ENCODE results near the gene SMC5. TPM values are rescaled to one million over a fixed set of nuclear protein-coding genes. Genes with fewer than 3 reads are reported as not detected.
"Not testable (repeated sequence)": the region's sequence is repeated elsewhere in the genome, so short reads cannot be mapped to it uniquely, and the experiment has no call there.

The SMC5 gene
- total and polyA plus RNA-seq, 12 donors: 6.9 to 16.4 (median 12.5) TPM

DNA sequence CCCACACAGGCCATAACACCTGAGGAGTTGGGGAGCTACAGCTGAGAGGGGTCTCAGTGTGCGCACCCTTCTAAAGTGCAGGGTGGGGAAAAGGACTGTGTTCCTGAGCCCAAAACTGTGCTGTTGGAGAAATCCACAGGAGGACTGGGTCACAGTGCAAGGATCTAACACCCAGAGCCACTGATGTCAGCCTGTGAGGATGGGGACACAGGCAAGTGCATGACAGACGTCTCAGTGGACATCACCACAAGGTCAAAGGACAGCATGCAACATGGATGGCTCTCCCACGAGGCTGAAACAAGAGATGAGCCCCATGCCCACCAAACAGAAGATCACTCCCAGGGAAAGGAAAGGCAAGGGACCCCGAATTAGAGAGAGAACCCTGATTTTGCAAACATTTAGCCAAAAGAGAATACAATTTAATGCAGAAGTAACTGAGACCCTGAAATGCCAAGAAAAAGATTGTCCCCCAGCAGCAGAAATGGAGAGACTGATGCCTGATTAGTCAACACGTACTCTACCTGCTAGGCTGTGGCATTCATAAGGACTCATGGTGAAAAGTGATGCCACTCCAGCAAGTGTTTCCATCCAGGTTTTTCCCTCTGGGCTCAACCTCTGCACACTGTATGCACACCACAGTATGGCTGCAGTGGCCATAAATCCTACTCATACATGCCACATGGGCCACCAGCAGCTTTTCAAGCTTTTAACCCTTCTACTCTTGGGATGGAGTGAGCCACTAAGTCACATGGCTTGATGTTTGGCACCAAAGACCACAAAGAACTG lies 141.5 kb downstream of the SMC5 start:
- Histone ChIP-seq H3K4me3 (peak overlapping the region in 1 of 10 donors; percentile 8), H3K36me3 (no peaks in the 10 kb centered on the region), H3K27ac (peak overlapping the region in 9 of 10 donors; percentile 24 to 72 (median 44)), H3K27me3 (no peaks in the 10 kb centered on the region), H3K9me3 (no peaks in the 10 kb centered on the region), H3K4me1 (peaks cover 40 to 100% (median 99%) of the 10 kb centered on the region in 9 donors)
- intact Hi-C loops (cut with DNase I): loop anchor here in 1 of 10 donors (5.0 kb wide), 1 partner anchor 38 kb away; no protein-coding TSS in a partner anchor
- 61 to 64% methylated on average over 5 of the region's 5 CpGs for WGBS, 2 donors
- DNase-seq: no peak
- peak in 1 of 8 donors; percentile 30 for ATAC-seq
- TF ChIP-seq, protein P1, sequence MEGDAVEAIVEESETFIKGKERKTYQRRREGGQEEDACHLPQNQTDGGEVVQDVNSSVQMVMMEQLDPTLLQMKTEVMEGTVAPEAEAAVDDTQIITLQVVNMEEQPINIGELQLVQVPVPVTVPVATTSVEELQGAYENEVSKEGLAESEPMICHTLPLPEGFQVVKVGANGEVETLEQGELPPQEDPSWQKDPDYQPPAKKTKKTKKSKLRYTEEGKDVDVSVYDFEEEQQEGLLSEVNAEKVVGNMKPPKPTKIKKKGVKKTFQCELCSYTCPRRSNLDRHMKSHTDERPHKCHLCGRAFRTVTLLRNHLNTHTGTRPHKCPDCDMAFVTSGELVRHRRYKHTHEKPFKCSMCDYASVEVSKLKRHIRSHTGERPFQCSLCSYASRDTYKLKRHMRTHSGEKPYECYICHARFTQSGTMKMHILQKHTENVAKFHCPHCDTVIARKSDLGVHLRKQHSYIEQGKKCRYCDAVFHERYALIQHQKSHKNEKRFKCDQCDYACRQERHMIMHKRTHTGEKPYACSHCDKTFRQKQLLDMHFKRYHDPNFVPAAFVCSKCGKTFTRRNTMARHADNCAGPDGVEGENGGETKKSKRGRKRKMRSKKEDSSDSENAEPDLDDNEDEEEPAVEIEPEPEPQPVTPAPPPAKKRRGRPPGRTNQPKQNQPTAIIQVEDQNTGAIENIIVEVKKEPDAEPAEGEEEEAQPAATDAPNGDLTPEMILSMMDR (IDR thresholded peaks at IDR 0.05): no peak

DNA sequence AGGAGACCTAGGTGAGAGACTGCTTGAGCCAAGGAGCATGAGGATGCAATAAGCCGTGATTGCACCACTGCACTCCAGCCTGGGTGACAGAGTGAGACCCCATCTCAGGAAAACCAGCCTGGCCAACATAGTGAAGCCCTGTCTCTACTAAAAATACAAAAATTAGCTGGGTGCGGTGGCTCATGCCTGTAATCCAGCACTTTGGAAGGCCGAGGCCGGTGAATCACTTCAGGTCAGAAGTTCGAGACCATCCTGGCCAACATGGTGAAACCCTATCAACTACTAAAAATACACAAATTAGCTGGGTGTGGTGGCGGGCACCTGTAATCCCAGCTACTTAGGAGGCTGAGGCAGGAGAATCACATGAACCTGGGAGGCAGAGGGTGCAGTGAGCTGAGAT lies 142.5 kb downstream of the SMC5 start:
- not testable (repeated sequence) for H3K27me3 ChIP-seq, ATAC-seq, DNase-seq, H3K9me3 ChIP-seq, H3K36me3 ChIP-seq, H3K4me3 ChIP-seq
- WGBS, 2 donors: 93 to 96% methylated on average over 6 of the region's 6 CpGs
- Histone ChIP-seq H3K4me1 (peaks cover 48 to 100% (median 100%) of the 10 kb centered on the region in 9 donors), H3K27ac (peak overlapping the region in 3 of 10 donors; percentile 13 to 77 (median 37))
- intact Hi-C loops (cut with DNase I): loop anchor here in 1 of 10 donors (5.0 kb wide), 1 partner anchor 39 kb away; no protein-coding TSS in a partner anchor

DNA sequence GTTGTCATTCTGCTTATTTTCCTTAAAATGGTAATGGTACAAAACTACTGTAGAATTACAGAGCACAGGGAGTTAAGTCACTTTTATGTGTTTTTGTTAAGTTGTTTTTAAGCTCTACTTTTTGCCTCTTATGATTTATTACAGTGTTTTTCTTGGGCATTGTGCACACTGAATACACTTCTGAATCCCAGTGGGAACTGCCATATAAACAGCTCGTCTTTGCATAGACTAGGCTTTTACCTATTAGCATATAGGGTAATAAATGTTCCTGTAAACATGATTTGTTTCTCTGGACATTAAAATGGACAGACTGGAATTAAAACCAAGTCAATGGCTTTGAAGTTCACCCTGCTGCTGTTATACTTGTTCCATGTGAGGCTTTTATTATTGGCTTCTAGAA lies 143.4 kb downstream of the SMC5 start:
- no peak for ATAC-seq
- no peaks in the 10 kb centered on the region for H3K27me3 ChIP-seq
- intact Hi-C loops (cut with DNase I): loop anchor here in 1 of 10 donors (5.0 kb wide), 1 partner anchor 40 kb away; no protein-coding TSS in a partner anchor
- H3K27ac ChIP-seq: peak overlapping the region in 5 of 10 donors; percentile 24 to 77 (median 65)
- no peak for DNase-seq
- no peak overlapping the region for H3K4me3 ChIP-seq
- H3K36me3 ChIP-seq: no peaks in the 10 kb centered on the region
- H3K9me3 ChIP-seq: no peaks in the 10 kb centered on the region
- 29 to 36% methylated on average over 1 of the region's 1 CpG for WGBS, 2 donors
- TF ChIP-seq, protein P1 (IDR thresholded peaks at IDR 0.05): no peak
- peaks cover 50 to 100% (median 100%) of the 10 kb centered on the region in 9 donors for H3K4me1 ChIP-seq

DNA sequence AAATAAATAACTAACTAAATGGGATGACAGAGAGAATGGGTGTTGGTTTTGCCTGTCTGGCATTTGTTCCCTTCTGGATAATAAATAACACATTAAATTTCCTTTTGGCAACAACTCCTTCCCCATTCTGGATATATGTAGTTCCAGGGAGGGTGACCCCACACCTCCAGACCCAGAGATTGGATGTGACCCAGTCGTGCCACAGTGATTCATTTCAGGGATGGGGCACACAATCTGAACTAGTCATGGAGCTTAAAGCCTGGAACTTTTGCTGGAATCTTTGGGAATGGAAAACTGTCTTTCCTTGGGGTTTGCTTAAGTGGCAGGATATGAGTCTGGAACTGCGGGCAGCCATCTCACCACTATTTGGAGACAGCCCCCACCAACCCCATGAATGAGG lies 144.4 kb downstream of the SMC5 start:
- ATAC-seq: no peak
- intact Hi-C loops (cut with DNase I): loop anchor here in 1 of 10 donors (5.0 kb wide), 1 partner anchor 41 kb away; no protein-coding TSS in a partner anchor
- 48 to 58% methylated on average over 2 of the region's 2 CpGs for WGBS, 2 donors

More for the DNA sequence above, 144.4 kb downstream of the SMC5 start:
- Histone ChIP-seq H3K27me3 (no peaks in the 10 kb centered on the region), H3K27ac (peak overlapping the region in 8 of 10 donors; percentile 38 to 87 (median 64)), H3K36me3 (no peaks in the 10 kb centered on the region), H3K9me3 (no peaks in the 10 kb centered on the region), H3K4me1 (peaks cover 54 to 100% (median 100%) of the 10 kb centered on the region in 9 donors), H3K4me3 (peak overlapping the region in 1 of 10 donors; percentile 2)
- no peak for DNase-seq
- TF ChIP-seq, protein P1 (IDR thresholded peaks at IDR 0.05): no peak

Data from heart right ventricle (tissue), 16 donors.